Measurements from ENCODE around the gene LRMDA. TPM values are rescaled to one million over a fixed set of nuclear protein-coding genes. Genes with fewer than 3 reads are reported as not detected.

The LRMDA gene
- total RNA-seq, 2 donors from 2014 or later, result 9.6 to 12.6 TPM

DNA sequence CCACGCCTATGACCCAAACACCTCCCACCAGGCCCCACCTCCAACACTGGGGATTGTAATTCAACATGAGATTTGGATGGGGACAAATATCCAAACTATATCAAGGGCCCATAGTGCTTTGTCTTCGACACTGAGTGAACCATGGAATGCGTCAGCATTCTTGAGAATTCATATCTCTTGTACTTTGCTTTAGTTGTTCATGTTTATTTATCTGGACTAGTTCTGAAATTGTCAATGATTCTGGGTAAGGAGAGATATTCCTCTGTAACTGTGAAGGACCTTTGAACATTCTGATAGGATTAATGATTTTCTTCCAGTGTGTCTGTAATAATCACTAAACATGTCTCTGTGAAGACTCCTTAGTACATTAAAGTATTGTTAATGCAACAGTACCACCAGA is 374.8 kb downstream of the LRMDA start:
- Histone ChIP-seq H3K36me3 (no peaks in the 10 kb centered on the region), H3K9me3 (no peaks in the 10 kb centered on the region), H3K27me3 (replicated peaks; ENCODE audit: insufficient read depth) (no peaks in the 10 kb centered on the region), H3K4me3 (no peak overlapping the region), H3K4me1 (replicated peaks) (no peaks in the 10 kb centered on the region), H3K27ac (no peak overlapping the region)
- 93% methylated on average over 3 of the region's 3 CpGs for WGBS
- intact Hi-C loops (cut with DNase I), result no loop called here
- no peak for DNase-seq (ENCODE audit: low spot score)
- TF ChIP-seq POLR2AphosphoS5 (IDR thresholded peaks at IDR 0.05) (no peak), POLR2A (IDR thresholded peaks at IDR 0.05) (no peak)
- TF ChIP-seq, protein P1, sequence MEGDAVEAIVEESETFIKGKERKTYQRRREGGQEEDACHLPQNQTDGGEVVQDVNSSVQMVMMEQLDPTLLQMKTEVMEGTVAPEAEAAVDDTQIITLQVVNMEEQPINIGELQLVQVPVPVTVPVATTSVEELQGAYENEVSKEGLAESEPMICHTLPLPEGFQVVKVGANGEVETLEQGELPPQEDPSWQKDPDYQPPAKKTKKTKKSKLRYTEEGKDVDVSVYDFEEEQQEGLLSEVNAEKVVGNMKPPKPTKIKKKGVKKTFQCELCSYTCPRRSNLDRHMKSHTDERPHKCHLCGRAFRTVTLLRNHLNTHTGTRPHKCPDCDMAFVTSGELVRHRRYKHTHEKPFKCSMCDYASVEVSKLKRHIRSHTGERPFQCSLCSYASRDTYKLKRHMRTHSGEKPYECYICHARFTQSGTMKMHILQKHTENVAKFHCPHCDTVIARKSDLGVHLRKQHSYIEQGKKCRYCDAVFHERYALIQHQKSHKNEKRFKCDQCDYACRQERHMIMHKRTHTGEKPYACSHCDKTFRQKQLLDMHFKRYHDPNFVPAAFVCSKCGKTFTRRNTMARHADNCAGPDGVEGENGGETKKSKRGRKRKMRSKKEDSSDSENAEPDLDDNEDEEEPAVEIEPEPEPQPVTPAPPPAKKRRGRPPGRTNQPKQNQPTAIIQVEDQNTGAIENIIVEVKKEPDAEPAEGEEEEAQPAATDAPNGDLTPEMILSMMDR (IDR thresholded peaks at IDR 0.05), result no peak

GRCh38 chr10:75807456-75807855 is 376.0 kb downstream of the LRMDA start:
- no peaks in the 10 kb centered on the region for H3K9me3 ChIP-seq
- intact Hi-C loops (cut with DNase I), result no loop called here
- no peaks in the 10 kb centered on the region for H3K36me3 ChIP-seq
- no peaks in the 10 kb centered on the region for H3K27me3 ChIP-seq (replicated peaks; ENCODE audit: insufficient read depth)
- no peak overlapping the region for H3K4me3 ChIP-seq
- no peak for DNase-seq (ENCODE audit: low spot score)
- H3K4me1 ChIP-seq (replicated peaks), result no peaks in the 10 kb centered on the region
- TF ChIP-seq POLR2AphosphoS5 (IDR thresholded peaks at IDR 0.05) (no peak), POLR2A (IDR thresholded peaks at IDR 0.05) (no peak)
- TF ChIP-seq, protein P1 (IDR thresholded peaks at IDR 0.05), result no peak
- 86% methylated on average over 5 of the region's 5 CpGs for WGBS
- no peak overlapping the region for H3K27ac ChIP-seq

GRCh38 chr10:75809003-75809402 is 377.6 kb downstream of the LRMDA start:
- Histone ChIP-seq H3K4me1 (replicated peaks) (no peaks in the 10 kb centered on the region), H3K27me3 (replicated peaks; ENCODE audit: insufficient read depth) (no peaks in the 10 kb centered on the region), H3K4me3 (no peak overlapping the region), H3K36me3 (no peaks in the 10 kb centered on the region), H3K27ac (no peak overlapping the region), H3K9me3 (no peaks in the 10 kb centered on the region)
- no peak for DNase-seq (ENCODE audit: low spot score)
- WGBS, result 91% methylated on average over 3 of the region's 3 CpGs
- TF ChIP-seq, protein P1 (IDR thresholded peaks at IDR 0.05), result no peak
- no peak for TF ChIP-seq POLR2A (IDR thresholded peaks at IDR 0.05)
- TF ChIP-seq POLR2AphosphoS5 (IDR thresholded peaks at IDR 0.05), result no peak
- intact Hi-C loops (cut with DNase I), result no loop called here

DNA sequence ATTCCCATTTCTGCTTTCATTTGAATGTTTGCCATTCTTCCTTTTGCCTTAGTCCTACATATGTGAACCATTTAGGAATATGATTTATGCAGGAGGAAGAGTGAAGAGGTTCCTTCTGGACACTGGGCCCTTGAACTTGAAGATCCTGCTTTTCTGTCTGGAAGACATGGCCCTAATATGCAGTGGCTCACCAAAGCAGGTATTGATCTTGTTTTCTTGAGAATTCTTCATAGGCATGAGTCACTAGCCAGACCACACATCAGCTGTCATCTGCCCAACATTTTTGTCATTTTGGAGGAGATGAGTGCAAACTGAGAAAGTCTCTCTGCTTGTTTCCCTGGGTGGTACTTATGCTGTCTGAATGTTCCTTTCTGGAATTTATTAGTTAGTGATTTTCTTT is 382.6 kb downstream of the LRMDA start:
- Histone ChIP-seq H3K9me3 (no peaks in the 10 kb centered on the region), H3K27me3 (replicated peaks; ENCODE audit: insufficient read depth) (no peaks in the 10 kb centered on the region), H3K4me3 (no peak overlapping the region), H3K4me1 (replicated peaks) (no peaks in the 10 kb centered on the region), H3K27ac (no peak overlapping the region), H3K36me3 (no peaks in the 10 kb centered on the region)
- intact Hi-C loops (cut with DNase I), result no loop called here
- no peak for DNase-seq (ENCODE audit: low spot score)
- TF ChIP-seq, protein P1 (IDR thresholded peaks at IDR 0.05), result no peak
- no peak for TF ChIP-seq POLR2A (IDR thresholded peaks at IDR 0.05)
- no peak for TF ChIP-seq POLR2AphosphoS5 (IDR thresholded peaks at IDR 0.05)

GRCh38 chr10:75815066-75815465 is 383.6 kb downstream of the LRMDA start:
- Histone ChIP-seq H3K27ac (no peak overlapping the region), H3K9me3 (no peaks in the 10 kb centered on the region), H3K4me3 (no peak overlapping the region), H3K27me3 (replicated peaks; ENCODE audit: insufficient read depth) (no peaks in the 10 kb centered on the region), H3K36me3 (no peaks in the 10 kb centered on the region), H3K4me1 (replicated peaks) (no peaks in the 10 kb centered on the region)
- intact Hi-C loops (cut with DNase I), result no loop called here
- TF ChIP-seq, protein P1 (IDR thresholded peaks at IDR 0.05), result no peak
- no peak for TF ChIP-seq POLR2AphosphoS5 (IDR thresholded peaks at IDR 0.05)
- no peak for TF ChIP-seq POLR2A (IDR thresholded peaks at IDR 0.05)
- no peak for DNase-seq (ENCODE audit: low spot score)
